OCI-LY3 (cell line): Measurements from ENCODE around the gene LRRC7.

ENCODE experiments used
- EZH2phosphoT487 ChIP-seq: fragments of 200-600 bp; shearing (Covaris generic); IDR thresholded peaks from 2 replicates; pipeline ENCODE4 v1.6.1; 2018; ENCODE audit warnings: antibody characterized with exemption, mixed run types, low read depth
- TF ChIP-seq, protein P1 (sequence below): fragments of 200-600, 300-600 bp; sonication (generic); IDR thresholded peaks from 2 replicates; pipeline ENCODE4 v1.5.1; 2014; ENCODE audit warnings: antibody characterized with exemption, low read length, low read depth

- TF ChIP-seq, protein P1, sequence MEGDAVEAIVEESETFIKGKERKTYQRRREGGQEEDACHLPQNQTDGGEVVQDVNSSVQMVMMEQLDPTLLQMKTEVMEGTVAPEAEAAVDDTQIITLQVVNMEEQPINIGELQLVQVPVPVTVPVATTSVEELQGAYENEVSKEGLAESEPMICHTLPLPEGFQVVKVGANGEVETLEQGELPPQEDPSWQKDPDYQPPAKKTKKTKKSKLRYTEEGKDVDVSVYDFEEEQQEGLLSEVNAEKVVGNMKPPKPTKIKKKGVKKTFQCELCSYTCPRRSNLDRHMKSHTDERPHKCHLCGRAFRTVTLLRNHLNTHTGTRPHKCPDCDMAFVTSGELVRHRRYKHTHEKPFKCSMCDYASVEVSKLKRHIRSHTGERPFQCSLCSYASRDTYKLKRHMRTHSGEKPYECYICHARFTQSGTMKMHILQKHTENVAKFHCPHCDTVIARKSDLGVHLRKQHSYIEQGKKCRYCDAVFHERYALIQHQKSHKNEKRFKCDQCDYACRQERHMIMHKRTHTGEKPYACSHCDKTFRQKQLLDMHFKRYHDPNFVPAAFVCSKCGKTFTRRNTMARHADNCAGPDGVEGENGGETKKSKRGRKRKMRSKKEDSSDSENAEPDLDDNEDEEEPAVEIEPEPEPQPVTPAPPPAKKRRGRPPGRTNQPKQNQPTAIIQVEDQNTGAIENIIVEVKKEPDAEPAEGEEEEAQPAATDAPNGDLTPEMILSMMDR = no peak
- no peak for TF ChIP-seq EZH2phosphoT487
These were observed 179.5 kb downstream of the LRRC7 start for GRCh38 chr1:69747207-69747606.
